ENCODE results near the gene DEPDC1B. TPM values are rescaled to one million over a fixed set of nuclear protein-coding genes. Genes with fewer than 3 reads are reported as not detected.
A peak's percentile ranks its signal among the peaks of the same experiment; 100 is the strongest.

DEPDC1B gene
- total and polyA plus RNA-seq, 2 experiments from 2014 or later = 38.3 to 67.9 TPM

DNA sequence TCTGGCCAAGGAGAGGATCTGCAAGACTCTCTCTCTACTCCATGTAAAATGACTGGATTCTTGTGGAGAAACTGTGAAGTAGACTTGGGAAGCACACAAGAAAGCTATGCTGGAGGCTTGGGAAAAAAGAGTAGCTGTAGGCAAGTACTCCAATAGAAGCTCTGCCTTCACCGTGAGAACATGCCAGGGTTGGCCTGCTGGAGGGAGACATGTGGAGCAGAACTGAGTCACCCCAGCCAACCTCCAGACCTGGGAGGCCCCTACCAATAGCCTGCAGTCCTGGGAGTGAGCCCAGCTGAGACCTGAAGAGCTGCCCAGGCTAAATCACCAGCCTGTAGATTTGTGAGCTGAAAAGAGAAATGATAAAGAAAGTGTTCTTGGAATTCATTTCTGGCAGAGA is 66.6 kb downstream of the DEPDC1B start:
- H3K9me3 Mint-ChIP-seq = no peaks in the 10 kb centered on the region
- Histone ChIP-seq H3K9me2 (ENCODE audit: insufficient read depth) (no peaks in the 10 kb centered on the region), H3K4me2 (no peak overlapping the region), H3K36me3 (ENCODE audit: insufficient read depth) (no peaks in the 10 kb centered on the region; the same call in 1 of the 2 replicates), H3K4me3 (no peak overlapping the region), H3F3A (replicated peaks; ENCODE audit: low read depth) (no peaks in the 10 kb centered on the region), H3K27me3 (ENCODE audit: insufficient read depth) (no peaks in the 10 kb centered on the region), H3K4me1 (ENCODE audit: insufficient read depth) (no peaks in the 10 kb centered on the region), H2AFZ (no peak overlapping the region), H4K20me1 (replicated peaks; ENCODE audit: insufficient read depth) (no peaks in the 10 kb centered on the region), H3K79me2 (replicated peaks; ENCODE audit: insufficient read depth) (0 out of 2 replicates have a peak, but pooled peaks cover 5% of the 10 kb centered on the region), H3K27ac (ENCODE audit: low read depth) (no peak overlapping the region)
- peak overlapping the region; percentile 12; the same call in 1 of the 2 replicates for H3K27ac Mint-ChIP-seq
- ATAC-seq = no peak
- no peaks in the 10 kb centered on the region for H3K4me1 Mint-ChIP-seq
- DNase-seq (ENCODE audit: low spot score) = no peak
- H3K36me3 Mint-ChIP-seq (ENCODE audit: low read depth) = peaks cover 50% of the 10 kb centered on the region
- H3K27me3 Mint-ChIP-seq (ENCODE audit: insufficient read depth, low read depth, poor library complexity) = peaks cover 7% of the 10 kb centered on the region
- TF ChIP-seq, protein P1, sequence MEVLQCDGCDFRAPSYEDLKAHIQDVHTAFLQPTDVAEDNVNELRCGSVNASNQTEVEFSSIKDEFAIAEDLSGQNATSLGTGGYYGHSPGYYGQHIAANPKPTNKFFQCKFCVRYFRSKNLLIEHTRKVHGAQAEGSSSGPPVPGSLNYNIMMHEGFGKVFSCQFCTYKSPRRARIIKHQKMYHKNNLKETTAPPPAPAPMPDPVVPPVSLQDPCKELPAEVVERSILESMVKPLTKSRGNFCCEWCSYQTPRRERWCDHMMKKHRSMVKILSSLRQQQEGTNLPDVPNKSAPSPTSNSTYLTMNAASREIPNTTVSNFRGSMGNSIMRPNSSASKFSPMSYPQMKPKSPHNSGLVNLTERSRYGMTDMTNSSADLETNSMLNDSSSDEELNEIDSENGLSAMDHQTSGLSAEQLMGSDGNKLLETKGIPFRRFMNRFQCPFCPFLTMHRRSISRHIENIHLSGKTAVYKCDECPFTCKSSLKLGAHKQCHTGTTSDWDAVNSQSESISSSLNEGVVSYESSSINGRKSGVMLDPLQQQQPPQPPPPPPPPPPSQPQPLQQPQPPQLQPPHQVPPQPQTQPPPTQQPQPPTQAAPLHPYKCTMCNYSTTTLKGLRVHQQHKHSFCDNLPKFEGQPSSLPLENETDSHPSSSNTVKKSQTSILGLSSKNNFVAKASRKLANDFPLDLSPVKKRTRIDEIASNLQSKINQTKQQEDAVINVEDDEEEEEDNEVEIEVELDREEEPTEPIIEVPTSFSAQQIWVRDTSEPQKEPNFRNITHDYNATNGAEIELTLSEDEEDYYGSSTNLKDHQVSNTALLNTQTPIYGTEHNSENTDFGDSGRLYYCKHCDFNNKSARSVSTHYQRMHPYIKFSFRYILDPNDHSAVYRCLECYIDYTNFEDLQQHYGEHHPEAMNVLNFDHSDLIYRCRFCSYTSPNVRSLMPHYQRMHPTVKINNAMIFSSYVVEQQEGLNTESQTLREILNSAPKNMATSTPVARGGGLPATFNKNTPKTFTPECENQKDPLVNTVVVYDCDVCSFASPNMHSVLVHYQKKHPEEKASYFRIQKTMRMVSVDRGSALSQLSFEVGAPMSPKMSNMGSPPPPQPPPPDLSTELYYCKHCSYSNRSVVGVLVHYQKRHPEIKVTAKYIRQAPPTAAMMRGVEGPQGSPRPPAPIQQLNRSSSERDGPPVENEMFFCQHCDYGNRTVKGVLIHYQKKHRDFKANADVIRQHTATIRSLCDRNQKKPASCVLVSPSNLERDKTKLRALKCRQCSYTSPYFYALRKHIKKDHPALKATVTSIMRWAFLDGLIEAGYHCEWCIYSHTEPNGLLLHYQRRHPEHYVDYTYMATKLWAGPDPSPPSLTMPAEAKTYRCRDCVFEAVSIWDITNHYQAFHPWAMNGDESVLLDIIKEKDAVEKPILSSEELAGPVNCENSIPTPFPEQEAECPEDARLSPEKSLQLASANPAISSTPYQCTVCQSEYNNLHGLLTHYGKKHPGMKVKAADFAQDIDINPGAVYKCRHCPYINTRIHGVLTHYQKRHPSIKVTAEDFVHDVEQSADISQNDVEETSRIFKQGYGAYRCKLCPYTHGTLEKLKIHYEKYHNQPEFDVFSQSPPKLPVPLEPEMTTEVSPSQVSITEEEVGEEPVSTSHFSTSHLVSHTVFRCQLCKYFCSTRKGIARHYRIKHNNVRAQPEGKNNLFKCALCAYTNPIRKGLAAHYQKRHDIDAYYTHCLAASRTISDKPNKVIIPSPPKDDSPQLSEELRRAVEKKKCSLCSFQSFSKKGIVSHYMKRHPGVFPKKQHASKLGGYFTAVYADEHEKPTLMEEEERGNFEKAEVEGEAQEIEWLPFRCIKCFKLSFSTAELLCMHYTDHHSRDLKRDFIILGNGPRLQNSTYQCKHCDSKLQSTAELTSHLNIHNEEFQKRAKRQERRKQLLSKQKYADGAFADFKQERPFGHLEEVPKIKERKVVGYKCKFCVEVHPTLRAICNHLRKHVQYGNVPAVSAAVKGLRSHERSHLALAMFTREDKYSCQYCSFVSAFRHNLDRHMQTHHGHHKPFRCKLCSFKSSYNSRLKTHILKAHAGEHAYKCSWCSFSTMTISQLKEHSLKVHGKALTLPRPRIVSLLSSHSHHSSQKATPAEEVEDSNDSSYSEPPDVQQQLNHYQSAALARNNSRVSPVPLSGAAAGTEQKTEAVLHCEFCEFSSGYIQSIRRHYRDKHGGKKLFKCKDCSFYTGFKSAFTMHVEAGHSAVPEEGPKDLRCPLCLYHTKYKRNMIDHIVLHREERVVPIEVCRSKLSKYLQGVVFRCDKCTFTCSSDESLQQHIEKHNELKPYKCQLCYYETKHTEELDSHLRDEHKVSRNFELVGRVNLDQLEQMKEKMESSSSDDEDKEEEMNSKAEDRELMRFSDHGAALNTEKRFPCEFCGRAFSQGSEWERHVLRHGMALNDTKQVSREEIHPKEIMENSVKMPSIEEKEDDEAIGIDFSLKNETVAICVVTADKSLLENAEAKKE (CRISPR knock-in tag; IDR thresholded peaks at IDR 0.05) = no peak
- H3K4me3 Mint-ChIP-seq = no peak overlapping the region

DNA sequence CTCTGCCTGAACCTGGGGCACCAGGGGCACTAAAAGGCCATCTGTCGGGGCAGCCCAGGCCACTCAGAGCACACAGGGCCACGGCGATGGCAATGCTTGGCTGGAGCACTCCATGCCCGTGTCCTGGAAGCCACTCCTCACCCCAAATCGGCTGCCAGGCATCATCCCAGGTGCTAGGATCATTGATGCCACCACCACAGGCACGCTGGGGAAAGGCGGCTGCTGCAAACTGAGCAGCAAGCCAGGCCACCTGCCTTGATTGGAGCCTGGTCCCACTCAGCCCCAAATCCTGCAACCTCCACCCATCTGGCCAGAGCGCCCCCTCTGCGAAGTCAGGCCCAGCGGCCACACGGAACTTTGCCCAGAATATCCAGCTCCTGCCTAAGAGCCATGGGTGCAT is 67.8 kb downstream of the DEPDC1B start:
- no peak overlapping the region for H3K4me3 Mint-ChIP-seq
- Histone ChIP-seq H3K79me2 (replicated peaks; ENCODE audit: insufficient read depth) (0 out of 2 replicates have a peak, but pooled peaks cover 5% of the 10 kb centered on the region), H3F3A (replicated peaks; ENCODE audit: low read depth) (no peaks in the 10 kb centered on the region), H4K20me1 (replicated peaks; ENCODE audit: insufficient read depth) (no peaks in the 10 kb centered on the region), H3K9me2 (ENCODE audit: insufficient read depth) (no peaks in the 10 kb centered on the region), H3K27ac (ENCODE audit: low read depth) (no peak overlapping the region), H3K4me2 (no peak overlapping the region), H3K4me3 (no peak overlapping the region), H3K36me3 (ENCODE audit: insufficient read depth) (no peaks in the 10 kb centered on the region; the same call in 1 of the 2 replicates), H2AFZ (no peak overlapping the region), H3K27me3 (ENCODE audit: insufficient read depth) (no peaks in the 10 kb centered on the region), H3K4me1 (ENCODE audit: insufficient read depth) (no peaks in the 10 kb centered on the region)
- ATAC-seq (no peak), DNase-seq (ENCODE audit: low spot score) (no peak)
- peaks cover 43% of the 10 kb centered on the region for H3K36me3 Mint-ChIP-seq (ENCODE audit: low read depth)
- H3K4me1 Mint-ChIP-seq = no peaks in the 10 kb centered on the region
- peaks cover 6% of the 10 kb centered on the region for H3K27me3 Mint-ChIP-seq (ENCODE audit: insufficient read depth, low read depth, poor library complexity)
- H3K9me3 Mint-ChIP-seq = no peaks in the 10 kb centered on the region
- H3K27ac Mint-ChIP-seq = no peak overlapping the region
- TF ChIP-seq POLR2AphosphoS5 (IDR thresholded peaks at IDR 0.05; ENCODE audit: low read depth) = no peak
- no peak for TF ChIP-seq NANOG (IDR thresholded peaks at IDR 0.05; ENCODE audit: borderline replicate concordance)
- TF ChIP-seq ZNF114 (CRISPR knock-in tag; IDR thresholded peaks at IDR 0.05) = no peak
- TF ChIP-seq, protein P2, sequence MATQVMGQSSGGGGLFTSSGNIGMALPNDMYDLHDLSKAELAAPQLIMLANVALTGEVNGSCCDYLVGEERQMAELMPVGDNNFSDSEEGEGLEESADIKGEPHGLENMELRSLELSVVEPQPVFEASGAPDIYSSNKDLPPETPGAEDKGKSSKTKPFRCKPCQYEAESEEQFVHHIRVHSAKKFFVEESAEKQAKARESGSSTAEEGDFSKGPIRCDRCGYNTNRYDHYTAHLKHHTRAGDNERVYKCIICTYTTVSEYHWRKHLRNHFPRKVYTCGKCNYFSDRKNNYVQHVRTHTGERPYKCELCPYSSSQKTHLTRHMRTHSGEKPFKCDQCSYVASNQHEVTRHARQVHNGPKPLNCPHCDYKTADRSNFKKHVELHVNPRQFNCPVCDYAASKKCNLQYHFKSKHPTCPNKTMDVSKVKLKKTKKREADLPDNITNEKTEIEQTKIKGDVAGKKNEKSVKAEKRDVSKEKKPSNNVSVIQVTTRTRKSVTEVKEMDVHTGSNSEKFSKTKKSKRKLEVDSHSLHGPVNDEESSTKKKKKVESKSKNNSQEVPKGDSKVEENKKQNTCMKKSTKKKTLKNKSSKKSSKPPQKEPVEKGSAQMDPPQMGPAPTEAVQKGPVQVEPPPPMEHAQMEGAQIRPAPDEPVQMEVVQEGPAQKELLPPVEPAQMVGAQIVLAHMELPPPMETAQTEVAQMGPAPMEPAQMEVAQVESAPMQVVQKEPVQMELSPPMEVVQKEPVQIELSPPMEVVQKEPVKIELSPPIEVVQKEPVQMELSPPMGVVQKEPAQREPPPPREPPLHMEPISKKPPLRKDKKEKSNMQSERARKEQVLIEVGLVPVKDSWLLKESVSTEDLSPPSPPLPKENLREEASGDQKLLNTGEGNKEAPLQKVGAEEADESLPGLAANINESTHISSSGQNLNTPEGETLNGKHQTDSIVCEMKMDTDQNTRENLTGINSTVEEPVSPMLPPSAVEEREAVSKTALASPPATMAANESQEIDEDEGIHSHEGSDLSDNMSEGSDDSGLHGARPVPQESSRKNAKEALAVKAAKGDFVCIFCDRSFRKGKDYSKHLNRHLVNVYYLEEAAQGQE (IDR thresholded peaks at IDR 0.05; ENCODE audit: unreplicated experiment) = no peak
- no peak for TF ChIP-seq CREB1 (CRISPR knock-in tag; IDR thresholded peaks at IDR 0.05; ENCODE audit: low read depth)
- TF ChIP-seq, protein P3, sequence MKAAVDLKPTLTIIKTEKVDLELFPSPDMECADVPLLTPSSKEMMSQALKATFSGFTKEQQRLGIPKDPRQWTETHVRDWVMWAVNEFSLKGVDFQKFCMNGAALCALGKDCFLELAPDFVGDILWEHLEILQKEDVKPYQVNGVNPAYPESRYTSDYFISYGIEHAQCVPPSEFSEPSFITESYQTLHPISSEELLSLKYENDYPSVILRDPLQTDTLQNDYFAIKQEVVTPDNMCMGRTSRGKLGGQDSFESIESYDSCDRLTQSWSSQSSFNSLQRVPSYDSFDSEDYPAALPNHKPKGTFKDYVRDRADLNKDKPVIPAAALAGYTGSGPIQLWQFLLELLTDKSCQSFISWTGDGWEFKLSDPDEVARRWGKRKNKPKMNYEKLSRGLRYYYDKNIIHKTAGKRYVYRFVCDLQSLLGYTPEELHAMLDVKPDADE (IDR thresholded peaks at IDR 0.05) = no peak
- TF ChIP-seq STAT1 (IDR thresholded peaks at IDR 0.05; ENCODE audit: unreplicated experiment) = no peak
- no peak for TF ChIP-seq ZNF331 (CRISPR knock-in tag; IDR thresholded peaks at IDR 0.05; ENCODE audit: low read depth)
- no peak for TF ChIP-seq EZH2 (IDR thresholded peaks at IDR 0.05; ENCODE audit: low read depth, unreplicated experiment)
- no peak for TF ChIP-seq EZH2phosphoT487 (IDR thresholded peaks at IDR 0.05; ENCODE audit: unreplicated experiment)
- TF ChIP-seq JUNB (IDR thresholded peaks at IDR 0.05; ENCODE audit: unreplicated experiment) = no peak

Data from GM23338 (cell line).